Measurements from ENCODE around the gene COLQ.
"Not testable (repeated sequence)": the region's sequence is repeated elsewhere in the genome, so short reads cannot be mapped to it uniquely, and the experiment has no call there.

DNA sequence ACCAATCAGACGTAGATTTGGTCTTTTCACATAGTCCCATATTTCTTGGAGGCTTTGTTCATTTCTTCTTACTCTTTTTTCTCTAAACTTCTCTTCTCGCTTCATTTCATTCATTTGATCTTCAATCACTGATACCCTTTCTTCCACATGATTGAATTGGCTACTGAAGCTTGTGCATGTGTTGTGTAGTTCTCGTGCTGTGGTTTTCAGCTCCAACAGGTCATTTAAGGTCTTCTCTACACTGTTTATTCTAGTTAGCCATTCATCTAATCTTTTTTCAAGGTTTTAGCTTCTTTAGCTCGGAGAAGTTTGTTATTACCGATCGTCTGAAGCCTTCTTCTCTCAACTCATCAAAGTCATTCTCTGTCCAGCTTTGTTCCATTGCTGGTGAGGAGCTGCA is 37.0 kb downstream of the COLQ start:
- TF ChIP-seq, protein P1, sequence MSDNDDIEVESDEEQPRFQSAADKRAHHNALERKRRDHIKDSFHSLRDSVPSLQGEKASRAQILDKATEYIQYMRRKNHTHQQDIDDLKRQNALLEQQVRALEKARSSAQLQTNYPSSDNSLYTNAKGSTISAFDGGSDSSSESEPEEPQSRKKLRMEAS (IDR thresholded peaks at IDR 0.05), result not testable (repeated sequence)
- TF ChIP-seq, protein P2, sequence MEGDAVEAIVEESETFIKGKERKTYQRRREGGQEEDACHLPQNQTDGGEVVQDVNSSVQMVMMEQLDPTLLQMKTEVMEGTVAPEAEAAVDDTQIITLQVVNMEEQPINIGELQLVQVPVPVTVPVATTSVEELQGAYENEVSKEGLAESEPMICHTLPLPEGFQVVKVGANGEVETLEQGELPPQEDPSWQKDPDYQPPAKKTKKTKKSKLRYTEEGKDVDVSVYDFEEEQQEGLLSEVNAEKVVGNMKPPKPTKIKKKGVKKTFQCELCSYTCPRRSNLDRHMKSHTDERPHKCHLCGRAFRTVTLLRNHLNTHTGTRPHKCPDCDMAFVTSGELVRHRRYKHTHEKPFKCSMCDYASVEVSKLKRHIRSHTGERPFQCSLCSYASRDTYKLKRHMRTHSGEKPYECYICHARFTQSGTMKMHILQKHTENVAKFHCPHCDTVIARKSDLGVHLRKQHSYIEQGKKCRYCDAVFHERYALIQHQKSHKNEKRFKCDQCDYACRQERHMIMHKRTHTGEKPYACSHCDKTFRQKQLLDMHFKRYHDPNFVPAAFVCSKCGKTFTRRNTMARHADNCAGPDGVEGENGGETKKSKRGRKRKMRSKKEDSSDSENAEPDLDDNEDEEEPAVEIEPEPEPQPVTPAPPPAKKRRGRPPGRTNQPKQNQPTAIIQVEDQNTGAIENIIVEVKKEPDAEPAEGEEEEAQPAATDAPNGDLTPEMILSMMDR (IDR thresholded peaks at IDR 0.05; ENCODE audit: low read depth, low read length, missing input control), result not testable (repeated sequence)
- TF ChIP-seq RXRA (IDR thresholded peaks at IDR 0.05); GABPA (IDR thresholded peaks at IDR 0.05 in 1 of 2, conservative IDR thresholded peaks at IDR 0.05 in 1 of 2); HNF4G (IDR thresholded peaks at IDR 0.05); SP1 (IDR thresholded peaks at IDR 0.05); TAF1 (conservative IDR thresholded peaks at IDR 0.05); FOXA1 (IDR thresholded peaks at IDR 0.05); RAD21 (IDR thresholded peaks at IDR 0.05); YY1 (IDR thresholded peaks at IDR 0.05); JUND (IDR thresholded peaks at IDR 0.05): not testable (repeated sequence)
- TF ChIP-seq, protein P3, sequence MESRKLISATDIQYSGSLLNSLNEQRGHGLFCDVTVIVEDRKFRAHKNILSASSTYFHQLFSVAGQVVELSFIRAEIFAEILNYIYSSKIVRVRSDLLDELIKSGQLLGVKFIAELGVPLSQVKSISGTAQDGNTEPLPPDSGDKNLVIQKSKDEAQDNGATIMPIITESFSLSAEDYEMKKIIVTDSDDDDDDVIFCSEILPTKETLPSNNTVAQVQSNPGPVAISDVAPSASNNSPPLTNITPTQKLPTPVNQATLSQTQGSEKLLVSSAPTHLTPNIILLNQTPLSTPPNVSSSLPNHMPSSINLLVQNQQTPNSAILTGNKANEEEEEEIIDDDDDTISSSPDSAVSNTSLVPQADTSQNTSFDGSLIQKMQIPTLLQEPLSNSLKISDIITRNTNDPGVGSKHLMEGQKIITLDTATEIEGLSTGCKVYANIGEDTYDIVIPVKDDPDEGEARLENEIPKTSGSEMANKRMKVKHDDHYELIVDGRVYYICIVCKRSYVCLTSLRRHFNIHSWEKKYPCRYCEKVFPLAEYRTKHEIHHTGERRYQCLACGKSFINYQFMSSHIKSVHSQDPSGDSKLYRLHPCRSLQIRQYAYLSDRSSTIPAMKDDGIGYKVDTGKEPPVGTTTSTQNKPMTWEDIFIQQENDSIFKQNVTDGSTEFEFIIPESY (IDR thresholded peaks at IDR 0.05), result not testable (repeated sequence)
- TF ChIP-seq, protein P4, sequence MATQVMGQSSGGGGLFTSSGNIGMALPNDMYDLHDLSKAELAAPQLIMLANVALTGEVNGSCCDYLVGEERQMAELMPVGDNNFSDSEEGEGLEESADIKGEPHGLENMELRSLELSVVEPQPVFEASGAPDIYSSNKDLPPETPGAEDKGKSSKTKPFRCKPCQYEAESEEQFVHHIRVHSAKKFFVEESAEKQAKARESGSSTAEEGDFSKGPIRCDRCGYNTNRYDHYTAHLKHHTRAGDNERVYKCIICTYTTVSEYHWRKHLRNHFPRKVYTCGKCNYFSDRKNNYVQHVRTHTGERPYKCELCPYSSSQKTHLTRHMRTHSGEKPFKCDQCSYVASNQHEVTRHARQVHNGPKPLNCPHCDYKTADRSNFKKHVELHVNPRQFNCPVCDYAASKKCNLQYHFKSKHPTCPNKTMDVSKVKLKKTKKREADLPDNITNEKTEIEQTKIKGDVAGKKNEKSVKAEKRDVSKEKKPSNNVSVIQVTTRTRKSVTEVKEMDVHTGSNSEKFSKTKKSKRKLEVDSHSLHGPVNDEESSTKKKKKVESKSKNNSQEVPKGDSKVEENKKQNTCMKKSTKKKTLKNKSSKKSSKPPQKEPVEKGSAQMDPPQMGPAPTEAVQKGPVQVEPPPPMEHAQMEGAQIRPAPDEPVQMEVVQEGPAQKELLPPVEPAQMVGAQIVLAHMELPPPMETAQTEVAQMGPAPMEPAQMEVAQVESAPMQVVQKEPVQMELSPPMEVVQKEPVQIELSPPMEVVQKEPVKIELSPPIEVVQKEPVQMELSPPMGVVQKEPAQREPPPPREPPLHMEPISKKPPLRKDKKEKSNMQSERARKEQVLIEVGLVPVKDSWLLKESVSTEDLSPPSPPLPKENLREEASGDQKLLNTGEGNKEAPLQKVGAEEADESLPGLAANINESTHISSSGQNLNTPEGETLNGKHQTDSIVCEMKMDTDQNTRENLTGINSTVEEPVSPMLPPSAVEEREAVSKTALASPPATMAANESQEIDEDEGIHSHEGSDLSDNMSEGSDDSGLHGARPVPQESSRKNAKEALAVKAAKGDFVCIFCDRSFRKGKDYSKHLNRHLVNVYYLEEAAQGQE (IDR thresholded peaks at IDR 0.05), result not testable (repeated sequence)
- TF ChIP-seq, protein P5, sequence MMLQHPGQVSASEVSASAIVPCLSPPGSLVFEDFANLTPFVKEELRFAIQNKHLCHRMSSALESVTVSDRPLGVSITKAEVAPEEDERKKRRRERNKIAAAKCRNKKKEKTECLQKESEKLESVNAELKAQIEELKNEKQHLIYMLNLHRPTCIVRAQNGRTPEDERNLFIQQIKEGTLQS (IDR thresholded peaks at IDR 0.05), result not testable (repeated sequence)
